Measurements from ENCODE around the gene KCNN3.

The KCNN3 gene

DNA sequence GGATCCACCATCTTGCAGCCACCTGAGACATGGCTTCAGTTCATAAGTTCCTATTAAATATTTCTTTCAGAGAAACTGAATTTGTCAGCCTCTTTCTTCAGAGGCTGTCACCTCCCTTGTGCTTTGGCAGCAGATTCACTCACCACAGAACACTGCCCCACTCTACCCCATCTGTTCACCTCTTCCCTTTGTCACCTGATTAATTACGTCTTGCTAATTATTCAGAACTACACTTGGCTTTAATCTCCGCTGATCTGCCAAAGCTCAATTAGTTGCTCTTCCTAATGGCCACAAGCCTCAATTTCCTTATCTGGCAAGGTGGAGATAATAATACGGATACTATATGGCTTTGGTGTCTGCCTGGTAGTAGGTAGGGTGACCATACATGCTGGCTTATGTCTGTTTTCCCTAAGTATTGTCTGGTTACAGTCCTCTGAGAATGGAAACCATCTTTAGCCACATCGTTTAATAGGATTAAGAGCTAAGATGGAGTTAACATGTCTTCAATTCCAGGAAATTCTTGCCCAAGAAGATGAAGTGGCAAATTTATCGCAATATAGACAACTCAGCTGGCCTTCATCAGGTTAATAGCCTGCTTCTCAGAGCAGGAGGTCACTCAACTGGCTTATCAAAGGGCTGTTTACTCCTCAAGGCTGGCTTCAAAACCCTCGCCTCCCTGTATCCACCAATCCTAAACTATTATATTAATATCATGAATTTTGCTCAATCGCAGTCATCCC is 203.9 kb downstream of the KCNN3 start:
- TF ChIP-seq, protein P1, sequence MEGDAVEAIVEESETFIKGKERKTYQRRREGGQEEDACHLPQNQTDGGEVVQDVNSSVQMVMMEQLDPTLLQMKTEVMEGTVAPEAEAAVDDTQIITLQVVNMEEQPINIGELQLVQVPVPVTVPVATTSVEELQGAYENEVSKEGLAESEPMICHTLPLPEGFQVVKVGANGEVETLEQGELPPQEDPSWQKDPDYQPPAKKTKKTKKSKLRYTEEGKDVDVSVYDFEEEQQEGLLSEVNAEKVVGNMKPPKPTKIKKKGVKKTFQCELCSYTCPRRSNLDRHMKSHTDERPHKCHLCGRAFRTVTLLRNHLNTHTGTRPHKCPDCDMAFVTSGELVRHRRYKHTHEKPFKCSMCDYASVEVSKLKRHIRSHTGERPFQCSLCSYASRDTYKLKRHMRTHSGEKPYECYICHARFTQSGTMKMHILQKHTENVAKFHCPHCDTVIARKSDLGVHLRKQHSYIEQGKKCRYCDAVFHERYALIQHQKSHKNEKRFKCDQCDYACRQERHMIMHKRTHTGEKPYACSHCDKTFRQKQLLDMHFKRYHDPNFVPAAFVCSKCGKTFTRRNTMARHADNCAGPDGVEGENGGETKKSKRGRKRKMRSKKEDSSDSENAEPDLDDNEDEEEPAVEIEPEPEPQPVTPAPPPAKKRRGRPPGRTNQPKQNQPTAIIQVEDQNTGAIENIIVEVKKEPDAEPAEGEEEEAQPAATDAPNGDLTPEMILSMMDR (IDR thresholded peaks at IDR 0.05), result no peak
- Histone ChIP-seq H3K27ac (no peak overlapping the region), H3K9me3 (no peaks in the 10 kb centered on the region), H3K4me3 (ENCODE audit: low read depth in 1 of 2, low read length in 1 of 2) (no peak overlapping the region), H3K36me3 (no peaks in the 10 kb centered on the region), H3K27me3 (no peaks in the 10 kb centered on the region), H3K4me1 (ENCODE audit: control insufficient read depth in 1 of 2, insufficient read depth in 1 of 2, low read depth in 1 of 2, low read length in 1 of 2) (peaks cover 0 to 11% of the 10 kb centered on the region in 2 experiments)

DNA sequence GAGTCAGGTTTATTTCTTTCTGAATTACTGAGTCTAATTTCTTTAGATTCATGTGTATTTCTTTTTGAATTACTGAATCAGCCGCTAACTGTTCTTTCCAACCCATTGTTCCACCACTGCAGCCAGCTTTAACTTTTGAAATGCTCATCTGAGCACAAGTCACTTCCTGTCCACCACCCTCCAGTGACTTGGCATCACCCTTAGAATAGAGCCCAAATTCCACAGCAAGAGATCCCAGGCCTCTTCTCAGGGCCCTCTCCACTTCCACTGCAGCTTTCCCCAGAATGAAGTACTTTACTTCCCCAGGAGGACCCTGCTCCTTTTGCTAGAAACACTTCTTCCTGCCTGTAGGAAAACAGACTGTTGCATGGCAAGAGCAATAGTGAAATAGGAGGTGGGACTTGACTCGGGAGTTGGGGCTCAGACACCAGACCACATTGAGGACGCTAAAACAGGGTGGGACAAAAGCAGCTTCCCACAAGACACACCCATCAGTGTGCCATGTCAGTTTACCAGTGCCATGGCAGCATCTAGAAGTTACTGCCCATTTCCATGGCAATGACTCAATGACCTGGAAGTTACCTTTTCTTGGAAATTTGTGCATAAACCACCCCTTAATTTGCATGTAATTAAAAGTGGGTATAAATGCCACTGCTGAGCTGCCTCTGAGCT is 205.6 kb downstream of the KCNN3 start:
- peaks cover 0 to 5% of the 10 kb centered on the region in 2 experiments for H3K4me1 ChIP-seq (ENCODE audit: control insufficient read depth in 1 of 2, insufficient read depth in 1 of 2, low read depth in 1 of 2, low read length in 1 of 2)
- no peak overlapping the region for H3K4me3 ChIP-seq (ENCODE audit: low read depth in 1 of 2, low read length in 1 of 2)
- TF ChIP-seq, protein P1 (IDR thresholded peaks at IDR 0.05), result no peak
- H3K27me3 ChIP-seq, result no peaks in the 10 kb centered on the region
- no peaks in the 10 kb centered on the region for H3K36me3 ChIP-seq
- no peak overlapping the region for H3K27ac ChIP-seq
- H3K9me3 ChIP-seq, result no peaks in the 10 kb centered on the region

- no peak overlapping the region for H3K4me3 ChIP-seq (ENCODE audit: low read depth in 1 of 2, low read length in 1 of 2)
- H3K9me3 ChIP-seq, result no peaks in the 10 kb centered on the region
- H3K4me1 ChIP-seq (ENCODE audit: control insufficient read depth in 1 of 2, insufficient read depth in 1 of 2, low read depth in 1 of 2, low read length in 1 of 2), result peaks cover 0 to 4% of the 10 kb centered on the region in 2 experiments
- TF ChIP-seq, protein P1 (IDR thresholded peaks at IDR 0.05), result no peak
- no peaks in the 10 kb centered on the region for H3K36me3 ChIP-seq
- H3K27ac ChIP-seq, result no peak overlapping the region
- no peaks in the 10 kb centered on the region for H3K27me3 ChIP-seq
Observed at GRCh38 chr1:154663471-154664060, 206.5 kb downstream of the KCNN3 start.

DNA sequence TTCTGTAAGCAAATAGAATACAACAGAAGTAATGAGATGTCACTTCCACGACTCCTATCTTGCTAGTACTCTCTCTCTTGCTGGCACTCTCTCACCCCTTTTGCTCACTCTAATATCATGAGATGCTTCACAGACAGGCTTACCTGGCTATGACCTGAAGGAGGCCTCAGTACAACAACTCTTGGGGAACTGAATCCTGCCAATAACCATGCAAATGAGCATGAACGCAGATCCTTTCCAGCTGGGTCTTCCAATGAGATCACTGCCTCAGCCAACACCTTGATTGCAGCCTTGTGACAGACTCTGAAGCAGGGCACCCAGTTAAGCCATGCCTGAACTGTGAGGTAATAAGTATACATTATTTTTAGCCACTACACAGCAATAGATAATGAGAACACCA is 209.0 kb downstream of the KCNN3 start:
- Histone ChIP-seq H3K27ac (no peak overlapping the region), H3K4me1 (ENCODE audit: control insufficient read depth in 1 of 2, insufficient read depth in 1 of 2, low read depth in 1 of 2, low read length in 1 of 2) (peaks cover 10 to 16% of the 10 kb centered on the region in 2 experiments), H3K9me3 (no peaks in the 10 kb centered on the region), H3K4me3 (ENCODE audit: low read depth in 1 of 2, low read length in 1 of 2) (no peak overlapping the region), H3K36me3 (no peaks in the 10 kb centered on the region), H3K27me3 (no peaks in the 10 kb centered on the region)
- TF ChIP-seq, protein P1 (IDR thresholded peaks at IDR 0.05), result no peak

- Histone ChIP-seq H3K4me3 (ENCODE audit: low read depth in 1 of 2, low read length in 1 of 2) (no peak overlapping the region), H3K27me3 (no peaks in the 10 kb centered on the region)
- TF ChIP-seq, protein P1 (IDR thresholded peaks at IDR 0.05), result no peak
Observed at GRCh38 chr1:154659823-154660592, 210.1 kb downstream of the KCNN3 start.

More at GRCh38 chr1:154659823-154660592, 210.1 kb downstream of the KCNN3 start:
- Histone ChIP-seq H3K36me3 (no peaks in the 10 kb centered on the region), H3K4me1 (ENCODE audit: control insufficient read depth in 1 of 2, insufficient read depth in 1 of 2, low read depth in 1 of 2, low read length in 1 of 2) (peaks cover 10 to 16% of the 10 kb centered on the region in 2 experiments), H3K27ac (no peak overlapping the region), H3K9me3 (no peaks in the 10 kb centered on the region)
